SKM-1 (cell line): ENCODE measurements around the gene PPP2R5B.
"Not testable (repeated sequence)": the region's sequence is repeated elsewhere in the genome, so short reads cannot be mapped to it uniquely, and the experiment has no call there.

Source experiments
- DNase-seq: peaks from one replicate; lab custom pipeline; 2025; ENCODE audit not compliant: unreplicated experiment; lab: John Stamatoyannopoulos, UW

PPP2R5B gene

DNA sequence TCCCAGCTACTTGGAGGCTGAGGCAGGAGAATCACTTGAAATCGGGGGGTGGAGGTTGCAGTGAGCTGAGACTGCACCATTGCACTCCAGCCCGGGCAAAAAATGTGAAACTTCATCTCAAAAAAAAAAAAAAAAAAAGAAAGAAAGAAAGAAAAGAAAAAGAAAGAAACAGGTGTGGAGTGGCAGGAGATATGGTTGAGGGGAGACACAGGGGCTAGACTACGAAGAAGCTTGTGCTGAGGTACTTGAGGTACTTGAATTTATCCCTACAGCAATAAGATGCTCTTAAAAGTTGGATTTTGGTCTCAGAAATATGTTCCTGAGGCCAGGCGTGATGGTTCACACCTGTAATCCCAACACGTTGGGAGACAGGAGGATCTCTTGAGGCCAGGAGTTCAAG, 49.6 kb downstream of the PPP2R5B start:
- DNase-seq: no peak

DNA sequence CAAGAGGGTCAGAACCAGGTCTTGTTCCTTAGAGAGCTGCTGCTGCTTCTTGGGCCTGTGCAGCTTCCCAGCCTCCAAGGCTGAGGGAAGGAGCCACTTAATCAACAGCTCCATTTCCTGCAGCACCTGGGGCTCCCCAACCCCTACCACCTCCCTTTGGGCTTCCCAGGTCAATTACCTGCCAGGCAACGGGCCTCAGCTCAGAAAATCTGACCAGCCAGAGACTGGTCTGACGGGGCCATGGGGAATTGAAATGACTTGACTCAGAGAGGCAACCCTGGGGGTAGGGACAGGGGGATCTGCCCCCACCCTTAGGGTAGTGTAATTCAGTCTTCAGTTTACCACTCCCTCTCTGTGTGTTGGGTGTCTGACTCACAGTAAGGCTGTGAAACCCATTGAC, 52.2 kb downstream of the PPP2R5B start:
- DNase-seq: no peak

DNA sequence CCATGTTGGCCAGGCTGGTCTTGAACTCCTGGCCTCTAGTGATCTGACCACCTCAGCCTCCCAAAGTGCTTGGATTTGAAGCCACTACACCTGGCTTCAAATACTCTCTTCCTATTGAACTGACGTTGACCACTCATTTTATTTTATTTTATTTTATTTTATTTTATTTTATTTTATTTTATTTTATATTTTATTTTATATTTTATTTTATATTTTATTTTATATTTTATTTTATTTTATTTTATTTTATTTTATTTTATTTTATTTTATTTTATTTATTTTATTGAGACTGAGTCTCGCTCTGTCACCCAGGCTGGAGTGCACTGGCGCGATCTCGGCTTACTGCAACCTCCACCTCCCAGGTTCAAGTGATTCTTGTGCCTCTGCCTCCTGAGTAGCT, 58.9 kb downstream of the PPP2R5B start:
- DNase-seq: not testable (repeated sequence)
